GM23338 (cell line): ENCODE measurements around the gene HNRNPA2B1. TPM values are rescaled to one million over a fixed set of nuclear protein-coding genes. Genes with fewer than 3 reads are reported as not detected.

Experiments
- ATAC-seq: fragments of 200-7000 bp; cut with Tn5 transposase; 3 replicates; pipeline ENCODE4 v1.9.1; 2020
- DNase-seq: peaks from one replicate; pipeline ENCODE4 v3.0.0-alpha.2; 2015; ENCODE audit warnings: low spot score
- H2AFZ ChIP-seq: fragments of 200-600 bp; sonication (generic); 2 replicates; pipeline ENCODE4 v1.8.0; 2016; ENCODE audit warnings: antibody characterized with exemption, mild to moderate bottlenecking, moderate library complexity
- H3F3A ChIP-seq: fragments of 200-600 bp; sonication (generic); replicated peaks from 2 replicates; pipeline ENCODE4 v1.8.0; 2017; ENCODE audit warnings: antibody characterized with exemption, mixed run types, low read depth
- H3K27ac ChIP-seq: fragments of 200-600 bp; sonication (generic); 2 replicates; pipeline ENCODE4 v1.6.1; 2016; ENCODE audit warnings: low read depth
- H3K27me3 ChIP-seq: fragments of 200-600 bp; sonication (generic); 2 replicates; pipeline ENCODE4 v1.8.0; 2016; ENCODE audit warnings: mild to moderate bottlenecking, mixed run types, moderate library complexity; ENCODE audit not compliant: insufficient read depth
- H3K36me3 ChIP-seq: fragments of 200-600 bp; sonication (generic); 2 replicates; pipeline ENCODE4 v1.8.0; 2016; ENCODE audit warnings: mild to moderate bottlenecking; ENCODE audit not compliant: insufficient read depth
- H3K4me1 ChIP-seq: fragments of 200-600 bp; sonication (generic); 2 replicates; pipeline ENCODE4 v1.8.0; 2016; ENCODE audit warnings: mild to moderate bottlenecking, moderate library complexity; ENCODE audit not compliant: insufficient read depth
- H3K4me2 ChIP-seq: fragments of 200-600 bp; sonication (generic); 2 replicates; pipeline ENCODE4 v1.7.1; 2017; ENCODE audit warnings: mixed run types
- H3K4me3 ChIP-seq: fragments of 200-600 bp; sonication (generic); 2 replicates; pipeline ENCODE4 v1.6.1; 2016; ENCODE audit warnings: mixed run types
- H3K79me2 ChIP-seq: fragments of 200-600 bp; sonication (generic); replicated peaks from 2 replicates; pipeline ENCODE4 v1.8.0; 2017; ENCODE audit warnings: mild to moderate bottlenecking; ENCODE audit not compliant: insufficient read depth
- H3K9me2 ChIP-seq: fragments of 200-600 bp; sonication (generic); 2 replicates; pipeline ENCODE4 v1.8.0; 2017; ENCODE audit not compliant: insufficient read depth
- H4K20me1 ChIP-seq: fragments of 200-600 bp; sonication (generic); replicated peaks from 2 replicates; pipeline ENCODE4 v1.8.0; 2017; ENCODE audit warnings: mild to moderate bottlenecking; ENCODE audit not compliant: insufficient read depth
- H3K27ac Mint-ChIP-seq: 2 replicates; pipeline ENCODE4 v1.8.0; 2020; ENCODE audit warnings: inconsistent platforms, mild to moderate bottlenecking, moderate library complexity, mixed read lengths
- H3K27me3 Mint-ChIP-seq: 3 replicates; pipeline ENCODE4 v1.8.0; 2022; ENCODE audit warnings: low read depth, mild to moderate bottlenecking, moderate library complexity, mixed read lengths, inconsistent platforms; ENCODE audit not compliant: insufficient read depth, poor library complexity
- H3K36me3 Mint-ChIP-seq: 3 replicates; pipeline ENCODE4 v1.8.0; 2021; ENCODE audit warnings: low read depth, mild to moderate bottlenecking, inconsistent platforms, moderate library complexity, mixed read lengths
- H3K4me1 Mint-ChIP-seq: 3 replicates; pipeline ENCODE4 v1.8.0; 2020; ENCODE audit warnings: mild to moderate bottlenecking, inconsistent platforms, mixed read lengths
- H3K4me3 Mint-ChIP-seq: 3 replicates; pipeline ENCODE4 v1.8.0; 2021; ENCODE audit warnings: moderate library complexity, mild to moderate bottlenecking, inconsistent platforms, mixed read lengths
- H3K9me3 Mint-ChIP-seq: 3 replicates; pipeline ENCODE4 v1.8.0; 2020; ENCODE audit warnings: moderate library complexity, mild to moderate bottlenecking, inconsistent platforms, mixed read lengths
- ZNF462 ChIP-seq: fragments of 250-450 bp; sonication (Bioruptor Pico); IDR thresholded peaks from 2 replicates; pipeline ENCODE4 v1.5.0; 2020; ENCODE audit warnings: mild to moderate bottlenecking, moderate library complexity
- polyA plus RNA-seq: library from polyadenylated mRNA; unstranded; fragments of >200 nt; fragmentation: Nextera tagmentation; extraction: Ambion mirVana; gene quantifications from 2 replicates; pipeline ENCODE4 v1.2.1, GENCODE V29; 2016
- total RNA-seq: library from RNA; depleted of rRNA; stranded (reverse); fragments of >200 nt; shearing (Covaris generic); gene quantifications from 2 replicates; pipeline ENCODE4 v1.2.3, GENCODE V29; 2014
- TF ChIP-seq, protein P1 (sequence below), 2 experiments: fragments of 200-600 bp in 1 of 2; sonication (generic) in 1 of 2; conservative IDR thresholded peaks; 2 replicates each; pipeline versions ENCODE4 v1.5.1 to v1.6.1; 2016 to 2017; ENCODE audit warnings: antibody characterized with exemption in 2 of 2, low read depth in 2 of 2, mild to moderate bottlenecking in 2 of 2, moderate library complexity in 1 of 2

The HNRNPA2B1 gene
- total and polyA plus RNA-seq, 2 experiments from 2014 or later = 602 to 1,577 TPM

DNA sequence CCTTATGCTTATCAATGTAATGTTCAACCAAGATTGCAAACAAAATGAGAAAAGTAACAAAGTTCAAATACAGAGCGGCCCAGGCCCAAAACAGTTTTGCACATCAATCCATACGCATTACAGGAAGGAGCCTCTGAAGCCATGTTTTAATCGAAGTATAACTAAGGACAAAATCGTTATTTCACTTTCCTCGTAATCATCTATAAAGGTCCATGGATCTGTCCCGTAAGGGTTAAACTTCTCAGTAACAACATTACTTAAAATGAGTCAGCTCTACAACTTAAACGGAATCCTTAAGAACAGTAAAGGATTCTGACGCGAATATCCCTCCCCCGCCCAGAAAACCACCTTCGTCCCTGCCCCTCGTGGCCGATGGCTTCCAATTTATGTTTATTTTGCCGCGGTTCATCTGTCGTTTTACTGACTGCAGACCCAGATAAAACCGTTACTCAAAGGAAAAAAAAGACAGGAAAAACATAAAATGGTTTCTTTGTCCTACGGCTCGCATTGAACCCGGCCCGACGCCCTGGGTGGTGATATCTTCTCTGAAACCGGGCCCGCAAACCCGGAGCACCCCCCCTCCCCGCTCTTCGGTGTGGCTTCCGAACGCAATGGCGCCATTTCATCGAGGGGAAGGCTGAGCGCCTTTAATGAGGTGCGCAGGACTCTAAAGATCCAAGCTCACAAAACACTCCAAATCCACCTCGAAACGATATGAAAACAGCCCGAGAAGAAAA is 1.1 kb downstream of the HNRNPA2B1 start (continued):
- no peak for TF ChIP-seq ZNF462 (CRISPR knock-in tag)

GRCh38 chr7:26198781-26199169 is 1.8 kb downstream of the HNRNPA2B1 start:
- peaks cover 53% of the 10 kb centered on the region for H3K36me3 ChIP-seq
- Mint-ChIP-seq H3K4me3 (peak overlapping the region; percentile 100), H3K36me3 (peaks cover 90% of the 10 kb centered on the region), H3K9me3 (peaks cover 18% of the 10 kb centered on the region), H3K4me1 (peaks cover 33% of the 10 kb centered on the region), H3K27ac (peak overlapping the region; percentile 100), H3K27me3 (peaks cover 53% of the 10 kb centered on the region)
- H3K4me1 ChIP-seq = peaks cover 17% of the 10 kb centered on the region
- H3K9me2 ChIP-seq = no peaks in the 10 kb centered on the region
- peak overlapping the region; percentile 81 for H3K4me2 ChIP-seq
- peak overlapping the region; percentile 99; the same call in 1 of the 2 replicates for H3K27ac ChIP-seq
- ATAC-seq = no peak
- no peak overlapping the region for H2AFZ ChIP-seq
- H3F3A ChIP-seq = peaks cover 23% of the 10 kb centered on the region
- TF ChIP-seq, protein P1, sequence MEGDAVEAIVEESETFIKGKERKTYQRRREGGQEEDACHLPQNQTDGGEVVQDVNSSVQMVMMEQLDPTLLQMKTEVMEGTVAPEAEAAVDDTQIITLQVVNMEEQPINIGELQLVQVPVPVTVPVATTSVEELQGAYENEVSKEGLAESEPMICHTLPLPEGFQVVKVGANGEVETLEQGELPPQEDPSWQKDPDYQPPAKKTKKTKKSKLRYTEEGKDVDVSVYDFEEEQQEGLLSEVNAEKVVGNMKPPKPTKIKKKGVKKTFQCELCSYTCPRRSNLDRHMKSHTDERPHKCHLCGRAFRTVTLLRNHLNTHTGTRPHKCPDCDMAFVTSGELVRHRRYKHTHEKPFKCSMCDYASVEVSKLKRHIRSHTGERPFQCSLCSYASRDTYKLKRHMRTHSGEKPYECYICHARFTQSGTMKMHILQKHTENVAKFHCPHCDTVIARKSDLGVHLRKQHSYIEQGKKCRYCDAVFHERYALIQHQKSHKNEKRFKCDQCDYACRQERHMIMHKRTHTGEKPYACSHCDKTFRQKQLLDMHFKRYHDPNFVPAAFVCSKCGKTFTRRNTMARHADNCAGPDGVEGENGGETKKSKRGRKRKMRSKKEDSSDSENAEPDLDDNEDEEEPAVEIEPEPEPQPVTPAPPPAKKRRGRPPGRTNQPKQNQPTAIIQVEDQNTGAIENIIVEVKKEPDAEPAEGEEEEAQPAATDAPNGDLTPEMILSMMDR (conservative IDR thresholded peaks at IDR 0.05; ENCODE audit: low read depth in 2 of 2) = no peak
- H3K27me3 ChIP-seq = no peaks in the 10 kb centered on the region
- peaks cover 85% of the 10 kb centered on the region for H3K79me2 ChIP-seq
- peaks cover 52% of the 10 kb centered on the region for H4K20me1 ChIP-seq
- H3K4me3 ChIP-seq = peak overlapping the region; percentile 71
- no peak for DNase-seq
